Smooth muscle cell (in vitro differentiated cells): ENCODE data around the gene MFAP4. TPM values are rescaled to one million over a fixed set of nuclear protein-coding genes. Genes with fewer than 3 reads are reported as not detected.

Source experiments
- DNase-seq: peaks from one replicate; lab custom pipeline; 2025; ENCODE audit not compliant: unreplicated experiment; lab: John Stamatoyannopoulos, UW
- H2AFZ ChIP-seq: fragments of 200-600 bp; sonication (generic); 2 replicates; pipeline ENCODE4 v1.6.0; 2016; ENCODE audit warnings: antibody characterized with exemption, low read depth, mild to moderate bottlenecking
- H3F3A ChIP-seq: fragments of 200-600 bp; sonication (generic); 2 replicates; pipeline ENCODE4 v1.6.0; 2017; ENCODE audit warnings: antibody characterized with exemption, low read depth
- H3K27ac ChIP-seq: fragments of 200-600 bp; sonication (generic); 2 replicates; pipeline ENCODE4 v1.5.1; 2016; ENCODE audit warnings: low read depth, mild to moderate bottlenecking
- H3K27me3 ChIP-seq: fragments of 200-600 bp; sonication (generic); 2 replicates; pipeline ENCODE4 v1.6.1; 2016; ENCODE audit warnings: low read depth, mild to moderate bottlenecking
- H3K36me3 ChIP-seq: fragments of 200-600 bp; sonication (generic); 2 replicates; pipeline ENCODE4 v1.5.1; 2016; ENCODE audit warnings: low read depth
- H3K4me1 ChIP-seq: fragments of 200-600 bp; sonication (generic); 2 replicates; pipeline ENCODE4 v1.5.1; 2016; ENCODE audit warnings: low read depth
- H3K4me2 ChIP-seq: fragments of 200-600 bp; sonication (generic); 2 replicates; pipeline ENCODE4 v1.6.0; 2016; ENCODE audit warnings: mild to moderate bottlenecking
- H3K4me3 ChIP-seq: fragments of 200-600 bp; sonication (generic); 2 replicates; pipeline ENCODE4 v1.5.1; 2016; ENCODE audit warnings: mild to moderate bottlenecking
- H3K79me2 ChIP-seq: fragments of 200-600 bp; sonication (generic); 2 replicates; pipeline ENCODE4 v1.6.0; 2016; ENCODE audit warnings: low read depth, mild to moderate bottlenecking
- H3K9ac ChIP-seq: fragments of 200-600 bp; sonication (generic); 2 replicates; pipeline ENCODE4 v1.6.0; 2016; ENCODE audit warnings: low read depth
- H3K9me3 ChIP-seq: fragments of 200-600 bp; sonication (generic); replicated peaks from 2 replicates; pipeline ENCODE4 v1.5.1; 2016; ENCODE audit warnings: low read depth
- H4K20me1 ChIP-seq: fragments of 200-600 bp; sonication (generic); 2 replicates; pipeline ENCODE4 v1.6.0; 2016; ENCODE audit warnings: low read depth
- CTCF ChIP-seq: fragments of 200-600 bp; sonication (generic); IDR thresholded peaks from 2 replicates; pipeline ENCODE4 v1.5.1; 2017; ENCODE audit warnings: borderline replicate concordance, mild to moderate bottlenecking, antibody characterized with exemption; ENCODE audit not compliant: insufficient read depth, poor library complexity, severe bottlenecking
- WGBS: methylation state at CpG from one replicate; pipeline ENCODE4 v1.1.7; 2016; ENCODE audit warnings: low lambda C conversion rate; 5-methylcytosine and 5-hydroxymethylcytosine counted together
- polyA plus RNA-seq: library from polyadenylated mRNA; unstranded; fragments of >200 nt; fragmentation: Nextera tagmentation; extraction: Ambion mirVana; gene quantifications from 2 replicates; pipeline ENCODE4 v1.2.1, GENCODE V29; 2016
- total RNA-seq: library from RNA; depleted of rRNA; stranded (reverse); fragments of >200 nt; gene quantifications from 2 replicates; pipeline ENCODE4 v1.2.3, GENCODE V29; 2014

Gene MFAP4
- total and polyA plus RNA-seq, 2 experiments from 2014 or later: 580 to 1,738 TPM

- Histone ChIP-seq H3K9ac (no peak overlapping the region), H4K20me1 (no peaks in the 10 kb centered on the region), H3K4me3 (no peak overlapping the region), H3K36me3 (no peaks in the 10 kb centered on the region), H3K79me2 (no peaks in the 10 kb centered on the region), H3K27me3 (no peaks in the 10 kb centered on the region), H3F3A (peaks cover 21% of the 10 kb centered on the region), H3K9me3 (no peaks in the 10 kb centered on the region), H2AFZ (no peak overlapping the region), H3K27ac (no peak overlapping the region), H3K4me2 (no peak overlapping the region), H3K4me1 (peaks cover 5% of the 10 kb centered on the region)
- WGBS: 86% methylated on average over 8 of the region's 8 CpGs
- no peak for DNase-seq
- TF ChIP-seq CTCF: no peak
Observed at GRCh38 chr17:19372866-19373504, 14.0 kb downstream of the MFAP4 start.

- Histone ChIP-seq H3K79me2 (no peaks in the 10 kb centered on the region), H3K27me3 (no peaks in the 10 kb centered on the region), H3K9ac (no peak overlapping the region), H2AFZ (no peak overlapping the region), H3K4me1 (peaks cover 5% of the 10 kb centered on the region), H3K36me3 (no peaks in the 10 kb centered on the region), H4K20me1 (no peaks in the 10 kb centered on the region), H3F3A (peaks cover 20% of the 10 kb centered on the region), H3K4me2 (no peak overlapping the region), H3K9me3 (no peaks in the 10 kb centered on the region), H3K4me3 (no peak overlapping the region), H3K27ac (no peak overlapping the region)
- WGBS: 97% methylated on average over 12 of the region's 12 CpGs
- TF ChIP-seq CTCF: no peak
- no peak for DNase-seq
Observed at GRCh38 chr17:19372439-19372838, 14.6 kb downstream of the MFAP4 start.

GRCh38 chr17:19372011-19372370 lies 15.0 kb downstream of the MFAP4 start:
- Histone ChIP-seq H3K79me2 (no peaks in the 10 kb centered on the region), H3K9me3 (no peaks in the 10 kb centered on the region), H3K36me3 (no peaks in the 10 kb centered on the region), H3K4me3 (no peak overlapping the region), H2AFZ (no peak overlapping the region), H3F3A (peaks cover 15% of the 10 kb centered on the region), H3K27me3 (no peaks in the 10 kb centered on the region), H4K20me1 (no peaks in the 10 kb centered on the region), H3K4me1 (peaks cover 3% of the 10 kb centered on the region), H3K27ac (no peak overlapping the region), H3K4me2 (no peak overlapping the region), H3K9ac (no peak overlapping the region)
- WGBS: 97% methylated on average over 9 of the region's 9 CpGs
- no peak for TF ChIP-seq CTCF
- DNase-seq: no peak

GRCh38 chr17:19371259-19372010 lies 15.6 kb downstream of the MFAP4 start:
- 96% methylated on average over 7 of the region's 7 CpGs for WGBS
- H3K27me3 ChIP-seq: no peaks in the 10 kb centered on the region
- H3K4me2 ChIP-seq: no peak overlapping the region
- H3K4me1 ChIP-seq: no peaks in the 10 kb centered on the region
- H3K36me3 ChIP-seq: no peaks in the 10 kb centered on the region
- H3K9me3 ChIP-seq: no peaks in the 10 kb centered on the region
- no peak overlapping the region for H3K9ac ChIP-seq
- H4K20me1 ChIP-seq: no peaks in the 10 kb centered on the region
- H3F3A ChIP-seq: peaks cover 12% of the 10 kb centered on the region
- H3K27ac ChIP-seq: no peak overlapping the region
- H3K79me2 ChIP-seq: no peaks in the 10 kb centered on the region
- no peak for TF ChIP-seq CTCF
- H2AFZ ChIP-seq: no peak overlapping the region
- no peak for DNase-seq
- H3K4me3 ChIP-seq: no peak overlapping the region
